Esophagus (tissue), 2 donors: ENCODE results near the gene MINPP1. TPM values are rescaled to one million over a fixed set of nuclear protein-coding genes. Genes with fewer than 3 reads are reported as not detected.

Experiments
- H3K27ac ChIP-seq, 2 donors: one replicate each; pipeline ENCODE4 v1.5.1; 2013; ENCODE audit warnings: low read depth in 2 of 2, mild to moderate bottlenecking in 2 of 2, inconsistent platforms in 1 of 2, low read length in 1 of 2, moderate library complexity in 1 of 2
- H3K27me3 ChIP-seq, 2 donors: one replicate each; pipeline ENCODE4 v1.6.1; 2013; ENCODE audit warnings: low read length in 2 of 2, control low read depth in 1 of 2, mild to moderate bottlenecking in 1 of 2; ENCODE audit not compliant: insufficient read depth in 2 of 2, control insufficient read depth in 1 of 2
- H3K36me3 ChIP-seq, 2 donors: one replicate each; pipeline ENCODE4 v1.6.1; 2013; ENCODE audit warnings: low read length in 1 of 2; ENCODE audit not compliant: control insufficient read depth in 2 of 2, insufficient read depth in 2 of 2
- H3K4me1 ChIP-seq, 2 donors: one replicate each; pipeline ENCODE4 v1.6.1; 2013; ENCODE audit warnings: low read length in 1 of 2; ENCODE audit not compliant: control insufficient read depth in 2 of 2, insufficient read depth in 2 of 2
- H3K4me3 ChIP-seq, 2 donors: one replicate each; pipeline ENCODE4 v1.5.1; 2013; ENCODE audit warnings: low read length in 2 of 2, mild to moderate bottlenecking in 2 of 2, low read depth in 1 of 2, moderate library complexity in 1 of 2
- H3K9me3 ChIP-seq, 2 donors: one replicate each; pipeline ENCODE4 v1.6.1; 2013; ENCODE audit warnings: mild to moderate bottlenecking in 2 of 2, low read depth in 1 of 2, low read length in 1 of 2, moderate library complexity in 1 of 2; ENCODE audit not compliant: control insufficient read depth in 2 of 2, insufficient read depth in 1 of 2
- WGBS, 2 donors: extraction: QIAGEN DNeasy Blood & Tissue Kit; methylation state at CpG; one replicate each; pipeline ENCODE4 v1.1.7; 2013; 5-methylcytosine and 5-hydroxymethylcytosine counted together
- polyA plus RNA-seq, 2 donors: library from polyadenylated mRNA; stranded (reverse); fragments of 200-250 nt; gene quantifications; one replicate each; pipeline ENCODE4 v1.2.3, GENCODE V29; 2013
- donor health status: healthy with polysubstance abuse.
- donor health status: Bipolar disorder and iron deficiency.

MINPP1 gene
- polyA plus RNA-seq, 2 donors = 1.3 to 2.3 TPM

- no peaks in the 10 kb centered on the region for H3K36me3 ChIP-seq
- H3K4me3 ChIP-seq = no peak overlapping the region
- peaks cover 0 to 2% of the 10 kb centered on the region in 2 donors for H3K9me3 ChIP-seq
- H3K27me3 ChIP-seq = no peaks in the 10 kb centered on the region
- no peak overlapping the region for H3K27ac ChIP-seq
- peaks cover 0 to 3% of the 10 kb centered on the region in 2 donors for H3K4me1 ChIP-seq
- WGBS, 2 donors = 85 to 88% methylated on average over 8 of the region's 8 CpGs
Observed at GRCh38 chr10:87598700-87599099, 94.0 kb downstream of the MINPP1 start.

- no peaks in the 10 kb centered on the region for H3K4me1 ChIP-seq
- 82 to 94% methylated on average over 1 of the region's 1 CpG for WGBS, 2 donors
- H3K9me3 ChIP-seq = peaks cover 0 to 2% of the 10 kb centered on the region in 2 donors
- H3K27ac ChIP-seq = no peak overlapping the region
- H3K4me3 ChIP-seq = no peak overlapping the region
- no peaks in the 10 kb centered on the region for H3K36me3 ChIP-seq
- no peaks in the 10 kb centered on the region for H3K27me3 ChIP-seq
Observed at GRCh38 chr10:87600581-87600980, 95.9 kb downstream of the MINPP1 start.

Other genes with a start within 250 kb of the MINPP1 start
- 1 to 10 TPM; 1.6 to 7.0 TPM for gene NUTM2D, start 147.1 kb upstream of the MINPP1 start, polyA plus RNA-seq
- 1 to 10 TPM; 1.3 to 1.7 TPM for gene PAPSS2, start 155.0 kb downstream of the MINPP1 start, polyA plus RNA-seq